Lower leg skin (tissue), 4 donors: ENCODE data around the gene ZNF79. TPM values are rescaled to one million over a fixed set of nuclear protein-coding genes. Genes with fewer than 3 reads are reported as not detected.

Source experiments
- DNase-seq, 2 donors: peaks; one replicate each; pipeline ENCODE4 v3.0.0-alpha.2; 2019; ENCODE audit warnings: low spot score in 2 of 2
- H3K4me3 ChIP-seq: fragments of 200-600 bp; sonication (generic); 2 replicates; pipeline ENCODE4 v1.5.1; 2017; ENCODE audit warnings: mild to moderate bottlenecking, low read depth; ENCODE audit not compliant: poor library complexity, severe bottlenecking
- CTCF ChIP-seq, 3 donors: fragments of 450-650 bp; IDR thresholded peaks; one replicate each; pipeline ENCODE4 v1.5.1; 2016; ENCODE audit warnings: antibody characterized with exemption in 3 of 3, mild to moderate bottlenecking in 3 of 3, moderate library complexity in 2 of 3
- POLR2A ChIP-seq, 2 donors: fragments of 450-650 bp; IDR thresholded peaks; one replicate each; pipeline ENCODE4 v1.6.1; 2016 to 2017; ENCODE audit warnings: antibody characterized with exemption in 2 of 2, mild to moderate bottlenecking in 1 of 2, moderate library complexity in 1 of 2
- WGBS, 2 donors: methylation state at CpG; one replicate each; pipeline ENCODE4 v1.1.5; 2018; 5-methylcytosine and 5-hydroxymethylcytosine counted together
- intact Hi-C: fragments of 100-400 bp; cut with DNase I; formaldehyde crosslinking; loops from one replicate; pipeline ENCODE4 v1.15.0; 2023; ENCODE audit warnings: low total_unique reads
- total RNA-seq, 4 donors: library from RNA; depleted of rRNA; stranded (reverse); fragments of >200 nt; gene quantifications; one replicate each; pipeline ENCODE4 v1.1.0, GENCODE V29; 2016

The ZNF79 gene
- total RNA-seq, 4 donors from 2014 or later = 9.2 to 12.1 (median 9.8) TPM

- intact Hi-C loops = no loop called here
- WGBS, 2 donors = 93 to 95% methylated on average over 18 to 20 of the region's 20 CpGs
- TF ChIP-seq POLR2A (IDR thresholded peaks at IDR 0.05) = no peak
- TF ChIP-seq CTCF (IDR thresholded peaks at IDR 0.05) = no peak
- no peak for DNase-seq
- H3K4me3 ChIP-seq = no peak overlapping the region
These were observed 18.6 kb upstream of the ZNF79 start for GRCh38 chr9:127405344-127406125.

- intact Hi-C loops = no loop called here
- WGBS, 2 donors = 85 to 90% methylated on average over 13 of the region's 13 CpGs
- no peak overlapping the region for H3K4me3 ChIP-seq
- TF ChIP-seq CTCF (IDR thresholded peaks at IDR 0.05) (no peak), POLR2A (IDR thresholded peaks at IDR 0.05) (no peak)
- DNase-seq = no peak
These were observed 17.2 kb upstream of the ZNF79 start for GRCh38 chr9:127406799-127407491.

GRCh38 chr9:127407492-127407843 is 16.7 kb upstream of the ZNF79 start:
- 87% methylated on average over 6 of the region's 6 CpGs for WGBS, 2 donors
- TF ChIP-seq CTCF (IDR thresholded peaks at IDR 0.05) = no peak
- TF ChIP-seq POLR2A (IDR thresholded peaks at IDR 0.05) = no peak
- DNase-seq = no peak
- H3K4me3 ChIP-seq = no peak overlapping the region
- intact Hi-C loops = no loop called here

GRCh38 chr9:127411122-127411521 is 13.1 kb upstream of the ZNF79 start:
- intact Hi-C loops = no loop called here
- H3K4me3 ChIP-seq = no peak overlapping the region
- TF ChIP-seq CTCF (IDR thresholded peaks at IDR 0.05) (no peak), POLR2A (IDR thresholded peaks at IDR 0.05) (no peak)
- no peak for DNase-seq
- 72 to 78% methylated on average over 4 of the region's 4 CpGs for WGBS, 2 donors

GRCh38 chr9:127415141-127415540 is 9.0 kb upstream of the ZNF79 start:
- intact Hi-C loops = no loop called here
- DNase-seq = no peak
- TF ChIP-seq POLR2A (IDR thresholded peaks at IDR 0.05) = no peak
- TF ChIP-seq CTCF (IDR thresholded peaks at IDR 0.05) = no peak
- H3K4me3 ChIP-seq = no peak overlapping the region
- WGBS, 2 donors = 65 to 67% methylated on average over 4 of the region's 4 CpGs
